HG02759 (cell line): ENCODE results near the gene SFT2D3.

Experiments used
- ATAC-seq: cut with Tn5 transposase; IDR thresholded peaks from one replicate; pipeline ENCODE4 v1.9.1; 2021; ENCODE audit warnings: mild to moderate bottlenecking, moderate library complexity; ENCODE audit not compliant: unreplicated experiment

Gene SFT2D3

DNA sequence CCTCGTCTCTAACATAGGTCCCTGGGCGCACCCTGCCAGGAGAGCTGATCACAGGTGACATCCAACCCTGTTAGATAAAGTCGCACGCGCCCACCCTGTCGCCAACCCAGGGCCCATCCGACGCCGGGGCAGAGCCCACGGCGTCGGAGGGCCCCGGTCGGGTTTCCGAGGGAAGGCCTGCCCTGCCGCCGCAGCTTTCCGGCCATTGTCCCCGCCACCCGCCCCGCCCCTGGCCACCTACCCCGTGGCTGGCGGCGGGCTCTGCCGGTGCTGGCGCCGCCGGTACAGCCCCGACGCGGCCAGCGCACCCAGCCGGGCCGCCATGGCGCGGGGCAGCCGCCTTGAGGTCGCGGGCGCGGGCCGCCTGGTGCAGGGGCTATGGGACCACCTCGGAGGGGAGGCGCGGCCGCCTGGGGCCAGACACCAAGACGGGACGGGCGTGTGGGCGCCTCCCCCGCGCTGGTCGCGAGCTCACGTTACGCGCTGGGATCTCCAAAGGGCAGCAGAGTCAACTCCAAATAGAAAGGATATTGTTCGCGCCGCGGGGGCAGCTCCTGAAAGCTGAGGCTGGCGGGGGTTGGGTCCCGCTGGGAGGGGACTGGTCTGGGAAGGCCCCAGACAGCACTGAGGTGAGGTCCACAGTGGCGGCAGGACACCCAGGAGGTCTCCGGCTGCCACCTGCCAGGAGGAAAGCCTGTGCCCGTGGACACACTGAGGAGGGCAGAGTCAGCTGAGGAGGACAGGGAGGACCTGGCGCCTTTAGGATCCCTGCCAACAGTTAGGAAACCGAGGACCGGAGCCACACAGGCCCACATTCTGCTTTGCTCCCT, 37.0 kb upstream of the SFT2D3 start:
- ATAC-seq = no peak

DNA sequence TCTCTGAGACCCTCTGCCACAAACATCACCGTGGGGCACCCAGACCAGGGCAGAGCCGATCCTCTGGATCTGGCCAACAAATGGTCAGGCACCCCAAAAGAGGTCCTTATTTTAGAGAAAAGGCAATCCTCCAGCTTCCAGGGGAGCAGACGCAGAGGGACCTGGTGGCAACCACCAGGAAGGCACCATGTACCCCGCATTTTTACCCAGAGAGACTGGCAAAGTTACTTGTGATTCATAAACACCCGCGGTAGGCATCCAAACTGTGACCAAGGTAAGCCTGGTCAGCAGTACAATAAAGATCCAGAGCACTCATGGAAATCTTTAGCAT, 36.4 kb upstream of the SFT2D3 start:
- no peak for ATAC-seq

DNA sequence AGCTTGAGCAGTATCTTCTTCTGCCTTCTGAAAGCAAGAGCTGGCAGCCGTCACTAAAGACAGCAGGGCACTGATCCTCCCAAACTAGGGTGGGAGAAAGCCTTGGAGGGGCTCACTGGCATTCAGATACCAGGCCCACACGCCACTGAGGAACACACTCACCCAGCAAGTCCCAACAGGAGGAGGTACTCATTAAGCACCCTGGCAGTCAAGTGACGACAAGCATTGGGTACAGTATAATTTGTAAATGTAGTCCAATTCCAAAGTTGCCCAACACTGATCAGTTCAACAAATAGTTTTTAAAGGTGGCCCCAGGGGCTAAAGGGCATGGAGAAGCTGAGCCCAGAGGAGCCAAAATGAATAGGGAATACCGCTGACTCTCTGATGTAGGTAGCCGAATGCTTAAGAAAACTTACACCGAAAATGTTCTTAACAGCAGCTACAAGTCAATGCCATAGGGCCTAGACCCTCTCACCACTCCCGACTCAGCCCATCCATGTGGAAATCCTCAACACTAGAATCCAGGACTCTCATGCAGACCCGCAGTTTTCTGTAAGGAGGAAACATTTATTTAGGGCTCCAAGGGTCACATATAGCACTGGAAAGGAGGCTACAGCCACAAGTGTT, 35.9 kb upstream of the SFT2D3 start:
- ATAC-seq = no peak

DNA sequence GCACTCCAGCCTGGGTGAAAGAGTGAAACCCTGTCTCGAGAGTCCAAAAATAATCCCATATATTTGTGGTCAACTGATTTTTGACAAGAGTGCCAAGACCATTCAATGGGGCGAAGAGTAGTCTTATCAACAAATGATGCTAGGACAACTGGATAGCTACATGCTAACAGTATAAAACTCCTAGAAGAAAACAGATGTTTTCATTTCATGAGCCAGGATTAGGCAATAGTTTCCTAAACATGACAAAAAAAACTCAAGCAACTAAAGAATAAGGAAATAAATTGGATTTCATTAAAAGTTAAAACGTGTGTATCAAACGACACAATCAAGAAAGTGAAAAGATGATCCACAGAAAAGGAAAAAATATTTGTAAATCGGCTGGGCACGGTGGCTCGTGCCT, 32.2 kb upstream of the SFT2D3 start:
- no peak for ATAC-seq

DNA sequence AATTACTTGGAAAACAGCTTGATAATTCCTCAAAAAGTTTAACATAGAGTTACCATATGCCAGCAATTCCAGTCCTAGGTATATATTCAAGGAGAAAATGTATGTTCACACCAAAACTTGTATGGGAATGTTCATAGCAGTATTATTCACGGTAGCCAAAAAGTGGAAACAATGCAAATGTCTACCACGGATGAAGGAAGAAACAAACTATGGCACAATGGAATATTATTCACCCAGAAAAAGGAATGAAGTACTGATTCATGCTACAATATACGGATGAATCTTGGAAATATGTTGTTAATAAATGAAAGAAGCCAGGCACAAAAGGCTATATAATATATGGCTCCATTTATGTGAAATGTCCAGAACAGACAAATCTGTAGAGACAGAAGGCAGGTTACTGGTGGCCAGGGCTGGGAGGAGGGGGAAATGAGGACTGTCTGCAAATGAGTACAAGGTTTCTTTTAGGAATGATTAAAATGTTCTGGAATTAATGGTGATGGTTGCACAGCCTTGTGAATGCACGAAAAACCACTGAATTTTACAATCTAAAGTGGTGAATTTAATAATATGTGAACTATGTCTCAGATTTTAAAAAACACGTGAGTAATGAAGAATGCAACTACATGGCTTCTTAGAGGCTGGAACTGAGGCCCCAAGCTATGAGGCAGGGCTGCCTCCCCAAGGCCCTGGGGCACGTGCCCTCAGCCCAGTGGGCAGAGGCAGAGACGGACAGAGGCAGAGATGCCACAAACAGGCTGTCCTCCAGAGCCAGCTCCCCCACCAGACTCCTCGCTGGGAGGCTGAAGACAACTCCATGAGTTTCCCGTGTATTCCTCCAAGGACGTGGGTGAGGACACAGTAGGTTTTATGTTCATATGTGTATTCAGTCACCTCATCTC, 31.0 kb upstream of the SFT2D3 start:
- ATAC-seq = no peak

DNA sequence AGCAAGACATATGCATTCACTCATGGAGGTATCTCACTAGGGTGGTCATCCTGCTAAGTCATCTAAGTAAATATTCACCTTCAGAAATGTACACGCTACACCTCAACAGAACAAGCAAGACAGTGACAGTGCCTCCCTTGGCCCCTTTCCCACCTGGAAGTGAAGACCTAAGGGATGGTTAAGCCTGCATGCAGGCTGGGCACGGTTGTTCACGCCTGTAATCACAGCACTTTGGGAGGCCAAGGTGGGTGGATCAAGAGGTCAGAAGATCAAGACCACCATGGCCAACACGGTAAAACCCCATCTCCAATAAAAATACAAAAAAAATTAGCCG, 30.4 kb upstream of the SFT2D3 start:
- ATAC-seq = no peak

DNA sequence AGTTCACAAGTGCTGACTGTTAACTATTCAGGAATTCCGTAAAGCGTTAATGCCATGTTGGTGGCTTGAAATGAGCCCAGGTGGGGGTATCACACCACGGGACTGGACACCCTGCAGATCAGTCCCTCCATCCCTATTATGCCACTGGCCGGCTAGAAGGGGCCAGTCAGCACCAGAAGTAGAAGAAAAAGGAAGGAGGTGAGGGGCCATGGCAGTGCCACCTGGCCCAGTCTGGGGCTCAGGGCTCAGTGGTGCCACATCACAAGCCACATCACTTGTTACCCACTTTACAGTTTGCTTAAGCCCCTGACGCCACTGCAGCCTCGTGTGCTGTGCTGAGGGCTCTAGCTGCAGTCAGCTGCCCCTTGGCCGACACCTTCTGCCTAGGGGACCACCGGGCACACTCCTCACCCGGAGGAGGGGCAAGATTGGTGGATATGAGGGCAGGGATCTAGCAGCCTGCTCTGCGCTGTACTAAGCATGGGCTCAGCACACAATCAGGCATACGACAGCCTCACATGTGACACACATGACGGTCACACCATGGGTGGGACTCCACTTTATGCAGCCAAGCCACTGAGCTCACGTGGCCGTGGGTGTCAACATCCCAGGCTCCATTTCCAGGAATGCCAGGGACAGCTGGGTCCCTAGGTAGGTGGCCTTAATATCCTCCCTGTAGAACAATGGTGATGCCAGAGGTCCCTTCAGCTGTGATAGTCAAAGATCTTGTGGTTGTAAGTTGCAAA, 29.6 kb upstream of the SFT2D3 start:
- no peak for ATAC-seq

DNA sequence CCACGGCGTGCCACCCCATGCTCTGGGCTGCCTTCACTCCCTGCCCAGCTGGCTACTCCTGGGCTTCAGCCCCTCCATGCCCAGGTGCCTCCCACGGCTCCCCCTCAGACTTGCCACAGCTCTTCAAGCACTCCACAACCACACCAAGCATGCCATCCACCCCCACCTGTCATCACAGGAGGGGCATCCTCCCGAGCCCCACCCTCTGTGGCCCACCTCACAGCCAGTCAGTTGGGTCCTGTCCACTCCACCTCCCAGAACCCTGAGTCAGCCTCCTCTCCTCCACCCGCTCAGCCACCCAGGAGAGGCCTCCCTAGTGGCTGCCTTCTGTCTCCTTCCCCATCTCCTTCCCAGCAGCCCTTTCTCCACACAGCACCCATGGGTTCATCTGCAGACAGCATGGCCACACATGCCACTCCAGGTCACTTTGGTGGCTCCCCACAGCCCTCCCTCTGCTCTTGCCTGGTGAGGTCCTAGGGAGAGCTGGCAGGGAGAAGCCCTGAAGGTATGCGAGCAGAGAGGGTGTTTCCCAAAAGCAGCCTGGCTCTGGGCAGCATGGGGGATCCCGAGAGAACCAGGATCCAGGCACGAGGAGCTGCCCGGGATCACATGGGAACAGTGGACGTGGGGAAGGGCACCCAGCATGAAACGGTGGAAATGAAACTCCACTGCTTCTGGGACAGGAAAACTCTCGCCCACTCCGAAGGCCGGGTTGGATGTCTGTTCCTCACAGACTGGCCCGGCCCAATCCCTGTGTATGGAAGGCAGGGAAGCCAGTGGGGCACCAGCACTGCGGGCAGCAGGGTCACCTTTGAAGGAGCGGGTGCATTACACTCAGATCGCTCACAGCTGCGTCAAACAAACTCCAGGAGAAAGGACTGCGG, 28.7 kb upstream of the SFT2D3 start:
- no peak for ATAC-seq

DNA sequence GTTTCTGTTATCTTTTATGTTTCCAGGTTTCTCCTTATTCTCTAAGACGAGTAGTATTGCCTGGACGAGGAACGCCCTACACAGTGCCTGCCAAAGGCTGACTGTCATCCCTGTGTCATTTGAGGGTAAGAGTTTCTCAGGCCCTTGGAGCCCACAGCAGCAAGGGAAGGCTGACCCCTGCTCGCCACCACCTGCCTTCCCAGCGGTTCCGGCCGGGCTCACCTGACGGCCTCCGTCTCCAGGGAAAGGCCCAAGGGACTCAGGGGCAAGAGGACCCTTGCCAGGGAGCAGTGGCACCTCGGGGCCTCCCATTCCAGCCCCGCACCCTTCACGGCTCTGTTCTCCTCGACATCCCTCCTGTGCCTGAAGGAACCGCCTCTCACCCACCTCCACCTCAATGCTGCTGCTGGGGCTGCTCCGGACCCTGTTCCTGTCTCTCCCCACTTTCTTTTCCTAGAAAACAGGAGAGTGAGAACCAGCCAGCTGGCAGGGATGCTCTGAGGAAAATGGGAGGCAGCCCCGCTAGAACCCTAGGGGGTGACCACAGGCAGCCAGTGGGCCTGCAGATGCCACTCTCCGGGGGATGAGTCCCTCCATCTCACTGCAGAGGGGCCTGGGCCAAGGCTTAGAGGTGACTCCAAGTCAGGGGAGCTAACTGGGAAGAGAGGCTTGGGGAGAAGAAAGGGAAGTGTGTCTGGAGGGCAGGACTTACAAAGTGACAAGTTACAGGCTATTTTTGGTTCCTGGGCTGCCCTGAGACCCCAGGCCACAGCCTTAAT, 27.8 kb upstream of the SFT2D3 start:
- ATAC-seq = no peak

DNA sequence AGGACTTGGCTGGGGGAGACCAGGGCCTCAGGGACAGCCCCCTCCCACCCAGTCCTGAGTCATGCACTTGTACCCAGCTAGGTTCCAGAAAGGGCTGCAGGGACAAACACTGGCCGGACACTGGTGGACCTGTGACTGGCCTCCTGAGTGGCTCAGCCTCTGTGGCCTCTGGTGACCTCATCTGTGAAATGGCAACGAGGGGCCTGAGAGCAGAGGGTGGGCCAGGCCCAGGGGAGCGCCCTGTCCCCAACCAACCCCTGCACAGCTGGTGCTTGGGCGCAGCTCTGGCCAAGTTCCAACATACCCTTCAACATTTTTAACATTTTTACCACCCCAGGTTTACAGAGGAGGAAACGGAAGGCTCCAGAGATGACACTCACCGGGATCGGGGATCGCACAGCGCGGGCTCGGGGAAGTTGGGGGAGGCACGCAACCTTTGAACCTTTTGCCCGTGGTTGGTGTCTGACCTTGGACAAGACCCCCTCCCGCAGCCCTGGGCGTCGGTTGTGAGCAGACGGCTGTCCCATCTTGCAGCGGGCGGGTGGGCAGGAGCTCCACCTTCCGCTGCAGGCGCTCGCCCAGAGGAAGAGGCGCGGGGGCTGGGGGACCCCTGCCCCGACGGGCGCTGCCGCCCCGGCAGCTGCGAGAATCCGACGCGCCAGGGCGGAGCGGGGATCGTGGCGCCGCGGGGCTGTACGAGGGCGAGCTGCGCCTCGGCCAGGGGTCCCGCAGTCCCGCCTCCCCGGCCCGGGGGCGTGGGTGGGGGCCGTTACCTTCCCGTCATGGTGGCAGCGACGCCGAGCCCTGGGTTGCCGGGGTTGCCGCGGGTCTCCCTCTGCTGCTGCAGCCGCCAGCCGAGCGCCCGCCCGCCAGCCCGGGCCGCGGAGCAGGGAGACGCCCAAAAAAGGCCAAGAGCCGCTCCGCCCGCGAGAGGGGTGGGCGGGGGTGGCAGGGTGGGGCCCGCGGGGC, 26.8 kb upstream of the SFT2D3 start:
- ATAC-seq = no peak

DNA sequence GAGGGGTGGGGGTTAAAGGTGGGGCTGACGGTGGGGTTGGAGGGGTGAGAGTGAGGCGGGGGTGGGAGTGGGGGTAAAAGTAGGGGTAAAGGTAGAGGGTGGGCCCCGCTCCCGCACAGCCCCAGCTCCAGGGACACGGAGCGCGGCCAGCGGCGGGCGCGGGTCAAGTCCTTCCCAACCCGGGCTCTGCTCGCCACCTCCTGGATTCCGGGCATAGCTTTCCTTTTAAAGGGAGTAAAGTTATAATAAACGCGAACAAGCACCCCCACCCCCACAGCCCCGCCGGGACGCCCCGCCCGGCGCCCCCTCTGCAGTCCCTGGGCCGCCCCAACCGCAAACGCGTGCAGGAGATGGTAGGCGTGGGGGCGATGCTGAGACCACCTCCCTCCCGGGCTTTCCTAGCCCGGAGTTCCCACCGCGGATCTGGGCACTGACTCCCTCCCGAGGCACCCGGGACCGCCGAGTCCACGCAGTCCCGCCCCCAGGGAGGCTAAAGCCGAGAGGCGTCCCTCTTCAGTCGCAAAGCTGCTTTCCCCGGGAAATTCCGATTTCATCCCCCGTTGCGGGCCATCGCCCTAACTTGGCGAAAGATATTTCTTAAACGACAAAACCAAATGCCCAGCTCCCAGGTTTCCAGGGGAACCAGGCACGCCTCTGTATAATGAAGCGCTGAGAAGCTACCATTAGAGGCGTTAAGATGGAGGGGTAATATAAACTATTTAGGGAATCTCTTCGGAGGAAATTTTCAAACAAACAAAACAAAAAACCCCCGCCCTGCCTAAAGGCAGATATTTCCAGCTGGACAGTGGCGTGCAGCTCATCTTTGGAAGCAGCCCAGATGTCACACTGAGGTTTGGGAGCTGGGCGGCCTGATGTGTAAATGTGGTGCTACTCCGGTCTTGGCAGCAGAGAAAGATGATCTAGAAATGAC, 25.7 kb upstream of the SFT2D3 start, which contains the start of gene LIMS2:
LIMS2 (minus strand) TSS at position 200 of the 931 bp plus-strand sequence. CDS start 506 bp downstream, outside the sequence.
- ATAC-seq = no peak

DNA sequence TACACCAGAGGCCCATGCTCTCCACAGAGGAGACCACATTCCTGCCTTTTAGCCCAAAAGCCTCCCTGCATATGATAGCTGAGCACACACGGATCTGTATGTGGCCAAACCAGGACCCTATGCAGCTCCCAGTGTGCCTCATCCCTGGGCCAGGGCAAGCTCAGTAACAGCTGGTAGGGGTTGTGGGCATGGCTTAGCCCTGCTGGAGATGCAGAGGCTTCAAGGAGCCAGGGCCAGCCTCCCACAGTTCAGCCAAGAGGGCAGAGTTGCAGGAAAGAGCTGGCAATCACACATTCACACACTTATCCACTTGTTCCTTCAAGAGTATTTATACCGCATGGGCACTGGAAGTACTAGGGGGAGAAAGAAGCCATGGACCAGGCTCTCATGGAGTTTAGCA, 24.4 kb upstream of the SFT2D3 start:
- no peak for ATAC-seq

DNA sequence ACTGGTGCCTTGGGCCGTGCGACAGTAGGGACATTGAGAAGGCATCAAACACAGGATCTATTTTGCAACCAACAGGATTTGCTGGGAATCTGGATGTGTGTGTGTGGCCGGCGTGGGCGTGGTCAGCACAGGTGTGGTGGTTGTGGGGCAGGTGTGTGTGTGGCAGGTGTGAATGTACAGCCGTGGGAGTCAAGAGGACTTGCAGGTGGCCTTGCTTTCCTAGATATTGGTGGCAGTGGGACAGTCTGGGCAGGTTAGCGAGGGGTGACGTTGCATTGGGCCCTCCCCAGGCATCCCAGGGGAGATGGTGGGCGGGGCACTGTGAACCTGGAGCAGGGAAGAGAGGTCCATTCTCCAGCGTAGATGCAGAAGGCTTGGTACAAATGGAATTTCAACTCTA, 22.8 kb upstream of the SFT2D3 start:
- ATAC-seq = no peak

DNA sequence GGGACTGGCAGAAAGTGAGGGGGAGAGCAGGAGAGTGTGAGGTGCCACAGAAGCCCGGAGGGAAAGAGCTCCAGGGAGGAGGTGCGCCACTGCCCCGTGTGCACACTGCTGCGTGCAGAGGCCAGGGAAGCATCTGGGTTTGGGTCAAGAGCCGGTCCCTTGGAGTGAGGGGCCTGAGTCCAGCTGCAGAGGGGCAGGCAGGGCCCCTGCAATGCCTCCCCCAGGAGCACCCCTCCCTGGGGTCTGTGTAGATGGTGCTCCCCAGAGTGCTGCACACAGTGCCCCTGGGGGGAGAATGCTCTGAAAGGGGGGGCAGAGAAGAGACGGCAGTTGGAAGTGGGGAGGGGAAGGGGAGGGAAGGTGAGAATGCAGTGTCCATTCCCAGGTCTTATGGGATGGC, 22.3 kb upstream of the SFT2D3 start:
- ATAC-seq = no peak

DNA sequence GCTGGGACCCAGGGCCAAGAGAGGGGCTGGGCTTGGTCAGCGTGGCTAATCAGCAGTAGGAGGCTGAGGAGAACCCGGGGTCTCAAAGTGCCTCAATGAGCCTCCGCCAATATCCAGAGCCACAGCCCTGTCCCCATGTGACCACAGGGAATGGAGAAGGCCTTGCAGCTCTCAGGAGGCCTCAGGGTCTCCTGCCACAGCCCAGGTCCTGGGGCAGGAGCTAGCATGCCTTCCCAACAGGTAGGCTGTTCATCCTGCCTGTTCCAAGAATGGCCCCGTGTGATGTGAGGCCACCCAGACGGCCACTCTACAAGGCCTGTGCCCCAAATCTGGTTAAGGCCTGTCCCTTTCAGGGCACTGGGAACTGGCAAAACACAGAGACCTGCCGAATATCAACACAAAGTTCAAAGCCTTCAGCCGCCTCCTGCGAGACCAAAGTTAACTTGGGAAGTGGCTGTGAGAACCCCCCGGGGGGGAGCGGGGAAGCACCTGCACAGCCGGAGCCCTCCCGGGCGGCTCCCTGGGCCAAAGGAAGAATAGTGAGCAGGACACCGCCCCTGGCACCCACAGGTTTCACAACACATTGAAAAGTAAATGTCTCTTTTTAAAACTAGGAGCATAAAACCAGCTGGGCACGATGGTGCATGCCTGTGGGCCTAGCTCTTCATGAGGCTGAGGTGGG, 21.5 kb upstream of the SFT2D3 start:
- ATAC-seq = no peak

DNA sequence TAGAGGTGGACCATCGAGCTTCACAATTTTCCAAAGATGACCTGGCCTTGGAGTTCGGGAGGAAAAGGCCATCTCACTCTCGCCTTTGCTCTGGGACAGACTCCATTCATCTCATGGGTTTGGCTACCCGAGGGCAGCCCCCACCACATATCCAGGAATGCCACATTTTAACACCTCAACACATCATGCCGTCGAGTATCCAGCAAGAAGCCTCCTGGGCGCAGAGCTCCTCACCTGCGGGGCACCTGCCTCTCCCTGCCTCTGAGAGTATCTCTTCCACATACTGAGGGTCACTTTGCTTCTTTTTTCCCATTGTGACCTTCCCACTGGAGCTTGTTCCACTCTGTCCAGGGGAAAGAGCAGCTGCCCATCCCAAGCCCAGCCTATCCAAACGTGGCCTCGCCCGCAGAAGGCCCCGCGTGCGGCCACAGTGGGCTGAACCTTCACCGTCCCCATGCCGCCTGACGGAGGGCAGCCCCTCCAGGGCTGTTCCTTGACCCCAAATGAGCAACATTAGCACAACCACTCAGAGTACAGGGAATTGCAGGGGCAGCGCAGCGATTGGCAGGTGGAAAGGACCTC, 20.5 kb upstream of the SFT2D3 start:
- no peak for ATAC-seq
